Measurements from ENCODE around the gene GUCY2F.

The GUCY2F gene

DNA sequence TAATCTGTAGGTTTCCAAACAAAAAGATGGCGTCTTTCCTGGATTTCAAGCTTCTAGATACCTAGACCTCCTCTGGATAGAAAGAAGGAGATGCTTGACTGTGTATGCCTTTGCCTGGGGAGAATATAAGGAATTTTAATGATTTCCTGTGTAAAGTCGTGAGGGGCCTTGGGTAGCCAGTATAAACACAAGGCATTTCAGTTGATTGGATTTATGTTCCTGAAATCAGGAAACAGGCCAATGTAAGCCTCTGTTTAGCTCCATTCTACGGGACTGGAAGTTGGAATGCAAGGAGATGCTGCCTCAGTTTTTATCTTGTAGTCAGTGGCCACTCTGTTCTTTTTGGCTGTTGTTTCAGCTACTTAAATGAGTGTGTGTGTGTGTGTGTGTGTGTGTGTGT lies 137.2 kb downstream of the GUCY2F start:
- FAIRE-seq (no peak), DNase-seq (ENCODE audit: insufficient read length, low spot score) (no peak)
- no peak for TF ChIP-seq POLR2A (IDR thresholded peaks at IDR 0.05; ENCODE audit: low read depth, low read length)

GRCh38 chrX:109344101-109344500 lies 137.8 kb downstream of the GUCY2F start:
- FAIRE-seq (no peak), DNase-seq (ENCODE audit: insufficient read length, low spot score) (no peak)
- TF ChIP-seq POLR2A (IDR thresholded peaks at IDR 0.05; ENCODE audit: low read depth, low read length), result no peak

DNA sequence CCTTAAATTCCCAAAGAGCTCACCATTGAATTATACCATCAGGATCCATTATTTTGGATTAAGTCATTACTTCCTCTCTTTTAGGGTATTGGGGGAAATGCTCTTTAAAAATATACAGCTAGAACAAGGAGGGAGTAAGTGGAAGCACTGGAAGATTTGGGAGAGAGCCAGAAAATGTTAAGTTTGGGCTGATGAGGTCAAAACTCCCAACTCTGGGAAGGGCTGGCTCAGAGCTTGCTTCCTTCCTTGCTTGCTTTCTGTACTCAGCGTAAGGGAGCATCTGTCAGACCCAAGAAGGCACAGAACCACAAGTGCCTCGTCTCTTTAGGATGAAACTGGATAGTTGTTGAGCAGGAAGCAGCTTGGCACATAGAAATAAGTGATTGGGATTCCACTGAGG lies 138.2 kb downstream of the GUCY2F start:
- DNase-seq (ENCODE audit: insufficient read length, low spot score) (no peak), FAIRE-seq (no peak)
- TF ChIP-seq POLR2A (IDR thresholded peaks at IDR 0.05; ENCODE audit: low read depth, low read length), result no peak

DNA sequence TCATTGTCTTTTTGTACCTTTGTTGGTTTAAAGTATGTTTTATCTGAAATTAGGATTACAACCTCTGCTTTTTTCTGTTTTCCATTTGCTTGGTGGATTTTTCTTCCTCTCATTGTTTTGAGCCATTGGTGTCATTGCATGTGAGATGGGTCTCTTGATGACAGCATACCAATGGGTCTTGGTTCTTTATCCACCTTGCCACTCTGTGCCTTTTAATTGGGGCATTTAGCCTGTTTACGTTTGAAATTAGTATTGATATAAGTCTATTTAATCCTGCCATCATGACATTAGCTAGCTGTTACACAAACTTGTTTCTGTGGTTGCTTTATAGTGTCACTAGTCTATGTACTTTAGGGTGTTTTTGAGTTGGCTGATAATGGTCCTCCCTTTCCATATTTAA lies 145.7 kb downstream of the GUCY2F start:
- TF ChIP-seq POLR2A (IDR thresholded peaks at IDR 0.05; ENCODE audit: low read depth, low read length), result no peak
- no peak for FAIRE-seq
- no peak for DNase-seq (ENCODE audit: insufficient read length, low spot score)

DNA sequence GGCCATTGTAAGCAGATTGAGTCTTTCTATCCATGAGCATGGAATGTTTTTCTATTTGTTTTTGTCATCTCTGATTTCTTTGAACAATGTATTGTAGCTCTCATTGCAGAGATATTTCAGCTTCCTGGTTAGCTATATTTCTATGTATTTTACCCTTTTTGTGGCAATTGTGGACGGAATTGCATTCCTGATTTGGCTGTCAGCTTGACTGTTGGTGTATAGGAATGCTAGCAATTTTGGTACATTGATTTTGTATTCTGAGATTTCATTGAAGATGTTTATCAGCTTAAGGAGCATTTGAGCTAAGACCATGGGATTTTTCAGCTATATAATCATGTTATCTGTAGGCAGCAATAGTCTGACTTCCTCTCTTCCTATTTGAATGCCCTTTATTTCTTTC lies 154.6 kb downstream of the GUCY2F start:
- DNase-seq (ENCODE audit: insufficient read length, low spot score) (no peak), FAIRE-seq (no peak)
- TF ChIP-seq POLR2A (IDR thresholded peaks at IDR 0.05; ENCODE audit: low read depth, low read length), result no peak
